ENCODE data around the gene SEPSECS.

GRCh38 chr4:25112366-25112994, 47.8 kb downstream of the SEPSECS start:
- TF ChIP-seq, protein P1, sequence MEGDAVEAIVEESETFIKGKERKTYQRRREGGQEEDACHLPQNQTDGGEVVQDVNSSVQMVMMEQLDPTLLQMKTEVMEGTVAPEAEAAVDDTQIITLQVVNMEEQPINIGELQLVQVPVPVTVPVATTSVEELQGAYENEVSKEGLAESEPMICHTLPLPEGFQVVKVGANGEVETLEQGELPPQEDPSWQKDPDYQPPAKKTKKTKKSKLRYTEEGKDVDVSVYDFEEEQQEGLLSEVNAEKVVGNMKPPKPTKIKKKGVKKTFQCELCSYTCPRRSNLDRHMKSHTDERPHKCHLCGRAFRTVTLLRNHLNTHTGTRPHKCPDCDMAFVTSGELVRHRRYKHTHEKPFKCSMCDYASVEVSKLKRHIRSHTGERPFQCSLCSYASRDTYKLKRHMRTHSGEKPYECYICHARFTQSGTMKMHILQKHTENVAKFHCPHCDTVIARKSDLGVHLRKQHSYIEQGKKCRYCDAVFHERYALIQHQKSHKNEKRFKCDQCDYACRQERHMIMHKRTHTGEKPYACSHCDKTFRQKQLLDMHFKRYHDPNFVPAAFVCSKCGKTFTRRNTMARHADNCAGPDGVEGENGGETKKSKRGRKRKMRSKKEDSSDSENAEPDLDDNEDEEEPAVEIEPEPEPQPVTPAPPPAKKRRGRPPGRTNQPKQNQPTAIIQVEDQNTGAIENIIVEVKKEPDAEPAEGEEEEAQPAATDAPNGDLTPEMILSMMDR (IDR thresholded peaks at IDR 0.05) = no peak
- TF ChIP-seq POLR2A (IDR thresholded peaks at IDR 0.05) (no peak), POLR2AphosphoS5 (IDR thresholded peaks at IDR 0.05) (no peak), EP300 (IDR thresholded peaks at IDR 0.05) (no peak)
